Lower leg skin (tissue), 3 donors: ENCODE measurements around the gene CAT.
"Not testable (repeated sequence)": the region's sequence is repeated elsewhere in the genome, so short reads cannot be mapped to it uniquely, and the experiment has no call there.

Source experiments
- CTCF ChIP-seq, 3 donors: fragments of 450-650 bp; IDR thresholded peaks; one replicate each; pipeline ENCODE4 v1.5.1; 2016; ENCODE audit warnings: antibody characterized with exemption in 3 of 3, mild to moderate bottlenecking in 3 of 3, moderate library complexity in 2 of 3
- POLR2A ChIP-seq, 2 donors: fragments of 450-650 bp; IDR thresholded peaks; one replicate each; pipeline ENCODE4 v1.6.1; 2016 to 2017; ENCODE audit warnings: antibody characterized with exemption in 2 of 2, mild to moderate bottlenecking in 1 of 2, moderate library complexity in 1 of 2

- not testable (repeated sequence) for TF ChIP-seq POLR2A, CTCF (IDR thresholded peaks at IDR 0.05)
These were observed 13.9 kb upstream of the CAT start for GRCh38 chr11:34424826-34425225.
